ENCODE data around the gene EPN2.
A peak's percentile ranks its signal among the peaks of the same experiment; 100 is the strongest.

The EPN2 gene

DNA sequence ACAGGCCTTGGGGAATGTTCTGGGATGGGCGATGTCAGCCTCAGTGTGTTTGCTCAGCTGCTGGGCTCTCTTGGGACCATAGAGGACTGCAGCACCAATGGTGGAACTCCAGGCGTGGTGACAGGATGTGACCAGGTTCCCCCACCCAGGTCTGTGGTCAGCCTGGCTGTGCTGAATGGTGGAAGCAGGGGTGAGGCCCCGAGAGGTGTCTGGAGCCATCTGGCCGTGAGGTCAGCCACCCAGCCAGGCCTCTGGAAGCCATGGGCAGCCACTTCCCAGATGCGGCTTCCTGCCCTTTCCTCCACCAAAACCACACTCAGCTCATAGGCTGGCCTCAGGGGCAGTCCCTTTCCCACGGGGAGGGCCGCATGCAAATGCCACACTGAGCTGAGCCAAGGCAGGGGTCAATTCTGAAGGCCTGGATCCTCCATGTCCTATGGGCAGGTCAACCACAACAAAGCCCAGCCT is 133.4 kb downstream of the EPN2 start:
- H3K27ac Mint-ChIP-seq: peak overlapping the region; percentile 80

DNA sequence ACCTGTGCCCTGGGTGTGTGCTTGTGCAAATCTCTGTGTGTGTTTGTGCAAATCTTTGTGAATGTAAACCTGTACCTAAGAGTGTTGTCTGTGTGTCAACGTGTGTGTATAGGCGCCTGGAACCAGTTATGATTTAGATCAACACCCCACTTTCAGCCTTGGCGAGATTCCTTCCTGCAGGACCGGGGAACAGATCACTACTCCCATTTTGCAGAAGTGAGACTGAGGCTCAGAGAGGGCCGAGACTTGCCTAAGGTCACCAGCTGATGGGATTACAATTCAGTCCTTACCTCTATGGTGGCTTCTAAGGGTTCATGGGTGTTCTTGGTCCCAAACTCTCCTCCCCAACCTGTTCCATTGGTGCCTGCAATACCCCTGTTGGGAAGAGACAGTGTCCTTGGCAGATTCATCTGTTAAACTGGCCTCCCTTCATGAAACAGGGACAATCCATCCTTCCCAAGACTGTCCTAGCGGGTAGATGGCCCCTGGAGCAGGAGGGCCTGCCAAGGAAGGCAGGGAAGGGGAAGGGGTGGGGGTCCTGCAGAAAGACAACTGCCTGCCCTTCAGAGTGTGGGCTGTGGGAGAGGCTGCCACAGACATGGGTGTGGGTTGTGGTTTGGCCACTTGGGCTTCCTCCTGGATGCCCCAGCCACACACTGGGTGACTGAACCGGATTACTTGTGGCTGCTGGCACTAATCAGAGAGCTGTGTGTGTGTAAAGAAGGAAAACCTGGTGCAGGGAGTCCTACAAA is 134.3 kb downstream of the EPN2 start:
- peak; percentile 48 for ATAC-seq
- Mint-ChIP-seq H3K9me3 (no peaks in the 10 kb centered on the region), H3K4me3 (no peak overlapping the region), H3K27me3 (no peaks in the 10 kb centered on the region), H3K4me1 (peaks cover 66% of the 10 kb centered on the region), H3K36me3 (no peaks in the 10 kb centered on the region), H3K27ac (peak overlapping the region; percentile 80)

More for the DNA sequence above, 133.4 kb downstream of the EPN2 start:
- Mint-ChIP-seq H3K9me3 (no peaks in the 10 kb centered on the region), H3K36me3 (no peaks in the 10 kb centered on the region), H3K4me1 (peaks cover 60% of the 10 kb centered on the region), H3K4me3 (peak overlapping the region; percentile 53), H3K27me3 (no peaks in the 10 kb centered on the region)
- peak; percentile 88 for ATAC-seq

DNA sequence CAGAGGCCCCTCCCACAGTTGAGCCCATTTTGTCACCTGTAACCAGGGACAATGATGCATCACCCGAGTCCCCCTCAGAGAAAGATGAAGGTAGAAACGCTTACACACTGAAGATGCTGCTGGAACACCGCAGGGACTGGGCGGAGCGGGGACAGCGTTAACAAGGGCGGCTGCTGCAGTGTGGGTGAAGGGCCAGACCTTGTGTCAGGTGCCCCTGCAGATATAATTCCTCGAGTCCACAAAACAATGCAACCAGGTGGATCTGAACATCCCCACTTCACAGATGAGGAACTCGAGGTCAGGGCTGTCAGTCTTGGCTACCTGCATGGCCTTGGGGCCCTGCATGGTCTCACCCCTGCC is 134.8 kb downstream of the EPN2 start:
- Mint-ChIP-seq H3K4me3 (no peak overlapping the region), H3K9me3 (no peaks in the 10 kb centered on the region), H3K4me1 (peaks cover 71% of the 10 kb centered on the region), H3K27me3 (no peaks in the 10 kb centered on the region), H3K27ac (peak overlapping the region; percentile 32), H3K36me3 (no peaks in the 10 kb centered on the region)
- ATAC-seq: no peak

DNA sequence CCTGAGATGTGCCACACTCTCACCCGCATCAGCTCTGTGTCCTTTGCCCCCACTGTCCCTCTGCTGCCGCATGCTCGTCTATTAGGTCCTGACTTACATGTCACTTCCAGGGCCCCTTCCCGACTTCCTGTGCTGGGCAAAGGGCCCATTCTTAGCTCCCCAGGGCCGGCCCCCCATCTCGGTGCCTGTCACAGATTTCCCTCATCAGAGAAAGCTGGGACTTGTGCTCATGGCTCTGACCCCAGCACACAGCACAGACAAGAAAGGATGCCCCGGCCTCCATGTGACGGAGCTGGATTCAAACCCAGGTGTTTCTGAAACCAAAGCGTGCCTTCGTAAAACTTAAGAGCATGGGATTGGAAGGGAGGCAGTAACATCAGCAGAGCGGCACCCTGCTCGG is 135.3 kb downstream of the EPN2 start:
- no peak for ATAC-seq
- Mint-ChIP-seq H3K27ac (no peak overlapping the region), H3K4me1 (peaks cover 74% of the 10 kb centered on the region), H3K27me3 (no peaks in the 10 kb centered on the region), H3K9me3 (no peaks in the 10 kb centered on the region), H3K36me3 (no peaks in the 10 kb centered on the region), H3K4me3 (no peak overlapping the region)

DNA sequence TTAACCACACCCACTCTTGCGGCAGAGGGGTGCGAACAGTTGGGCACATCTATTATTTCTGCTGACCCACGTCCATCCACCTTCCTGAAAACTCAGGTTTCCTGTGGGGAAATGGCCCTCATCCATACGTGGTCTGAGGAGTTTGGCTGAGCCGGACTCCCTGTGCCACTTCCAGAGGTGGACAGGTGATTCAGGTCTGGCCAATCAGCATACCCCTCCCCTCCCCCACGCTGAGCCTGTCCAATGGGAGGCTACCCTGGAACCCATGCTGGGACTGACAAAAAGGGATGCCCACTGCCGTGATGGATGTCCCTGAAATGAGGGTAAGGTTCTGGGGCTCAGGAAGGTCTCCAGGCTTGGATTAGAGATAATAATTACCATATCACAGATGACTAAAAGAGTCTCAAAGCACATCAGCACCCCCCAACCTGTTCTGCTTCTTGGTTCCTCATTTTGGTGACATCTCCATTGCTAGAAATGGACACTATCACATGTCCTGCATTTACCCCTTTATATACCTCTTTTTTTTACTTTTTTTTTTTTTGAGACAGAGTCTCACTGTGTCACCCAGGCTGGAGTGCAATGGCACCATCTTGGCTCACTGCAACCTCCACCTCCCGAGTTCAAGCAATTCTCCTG is 135.8 kb downstream of the EPN2 start:
- H3K27ac Mint-ChIP-seq: no peak overlapping the region
- H3K4me3 Mint-ChIP-seq: no peak overlapping the region
- H3K27me3 Mint-ChIP-seq: no peaks in the 10 kb centered on the region
- no peaks in the 10 kb centered on the region for H3K9me3 Mint-ChIP-seq
- H3K4me1 Mint-ChIP-seq: peaks cover 69% of the 10 kb centered on the region
- H3K36me3 Mint-ChIP-seq: no peaks in the 10 kb centered on the region
- no peak for ATAC-seq

DNA sequence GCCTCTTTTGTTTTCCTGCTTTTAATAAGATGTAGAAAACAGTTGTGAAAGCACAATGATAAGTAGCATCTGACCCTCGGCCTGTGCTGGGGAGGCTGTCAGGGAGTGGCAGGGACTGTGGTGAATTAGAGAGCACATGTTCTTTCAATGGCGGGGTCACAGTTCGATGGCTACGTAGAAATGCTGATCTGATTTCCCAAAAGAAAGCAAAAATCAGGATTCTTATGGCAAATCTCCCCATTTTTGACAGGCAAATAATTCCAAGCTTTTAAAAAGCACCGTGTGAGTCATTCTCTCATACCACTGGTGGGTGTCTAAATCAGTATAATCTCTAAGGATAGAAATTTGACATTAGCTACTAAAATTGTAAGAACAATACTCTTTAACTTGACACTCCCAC is 137.0 kb downstream of the EPN2 start:
- Mint-ChIP-seq H3K4me1 (peaks cover 62% of the 10 kb centered on the region), H3K36me3 (no peaks in the 10 kb centered on the region), H3K27me3 (no peaks in the 10 kb centered on the region), H3K27ac (no peak overlapping the region), H3K9me3 (no peaks in the 10 kb centered on the region), H3K4me3 (no peak overlapping the region)
- ATAC-seq: no peak

DNA sequence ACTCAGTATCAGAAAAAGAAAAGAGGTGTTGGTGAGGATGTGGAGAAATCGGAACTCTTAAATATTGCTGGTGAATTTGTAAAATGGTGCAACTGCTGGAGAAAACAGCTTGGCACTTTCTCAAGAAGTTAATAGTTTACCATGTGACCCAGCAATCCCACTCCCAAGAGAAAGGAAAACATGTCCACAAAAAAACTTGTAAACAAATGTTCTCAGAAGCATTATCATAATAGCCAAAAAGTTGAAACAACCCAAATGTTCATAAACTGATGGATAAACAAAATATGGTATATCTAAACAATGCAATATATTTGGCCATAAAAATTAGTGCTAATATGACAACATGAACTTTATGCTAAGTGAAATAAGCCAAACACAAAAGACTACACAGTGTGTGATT is 138.6 kb downstream of the EPN2 start:
- H3K27ac Mint-ChIP-seq: no peak overlapping the region
- peak overlapping the region; percentile 11 for H3K4me3 Mint-ChIP-seq
- H3K4me1 Mint-ChIP-seq: peaks cover 56% of the 10 kb centered on the region
- H3K27me3 Mint-ChIP-seq: no peaks in the 10 kb centered on the region
- H3K36me3 Mint-ChIP-seq: peaks cover 5% of the 10 kb centered on the region
- H3K9me3 Mint-ChIP-seq: no peaks in the 10 kb centered on the region
- ATAC-seq: no peak

DNA sequence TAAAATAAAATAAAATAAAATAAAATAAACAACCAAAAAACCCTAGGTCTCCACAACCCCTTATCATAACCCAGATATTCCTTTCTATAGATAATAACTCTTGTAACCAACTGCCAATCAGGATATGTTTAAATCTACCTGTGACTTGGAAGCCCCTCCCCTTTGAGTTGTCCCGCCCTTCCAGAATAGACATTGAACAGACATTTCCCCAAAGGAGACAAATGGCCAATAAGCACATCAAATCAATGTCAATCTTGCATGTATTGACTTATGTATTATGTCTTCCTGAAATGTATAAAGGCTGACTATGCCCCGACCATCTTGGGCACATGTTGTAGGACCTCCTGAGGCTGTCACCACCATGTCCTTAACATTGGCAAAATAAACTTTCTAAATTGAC is 139.6 kb downstream of the EPN2 start:
- H3K4me1 Mint-ChIP-seq: peaks cover 45% of the 10 kb centered on the region
- peak overlapping the region; percentile 99 for H3K4me3 Mint-ChIP-seq
- peaks cover 16% of the 10 kb centered on the region for H3K36me3 Mint-ChIP-seq
- H3K27me3 Mint-ChIP-seq: no peaks in the 10 kb centered on the region
- H3K9me3 Mint-ChIP-seq: no peaks in the 10 kb centered on the region
- no peak for ATAC-seq
- H3K27ac Mint-ChIP-seq: peak overlapping the region; percentile 97

DNA sequence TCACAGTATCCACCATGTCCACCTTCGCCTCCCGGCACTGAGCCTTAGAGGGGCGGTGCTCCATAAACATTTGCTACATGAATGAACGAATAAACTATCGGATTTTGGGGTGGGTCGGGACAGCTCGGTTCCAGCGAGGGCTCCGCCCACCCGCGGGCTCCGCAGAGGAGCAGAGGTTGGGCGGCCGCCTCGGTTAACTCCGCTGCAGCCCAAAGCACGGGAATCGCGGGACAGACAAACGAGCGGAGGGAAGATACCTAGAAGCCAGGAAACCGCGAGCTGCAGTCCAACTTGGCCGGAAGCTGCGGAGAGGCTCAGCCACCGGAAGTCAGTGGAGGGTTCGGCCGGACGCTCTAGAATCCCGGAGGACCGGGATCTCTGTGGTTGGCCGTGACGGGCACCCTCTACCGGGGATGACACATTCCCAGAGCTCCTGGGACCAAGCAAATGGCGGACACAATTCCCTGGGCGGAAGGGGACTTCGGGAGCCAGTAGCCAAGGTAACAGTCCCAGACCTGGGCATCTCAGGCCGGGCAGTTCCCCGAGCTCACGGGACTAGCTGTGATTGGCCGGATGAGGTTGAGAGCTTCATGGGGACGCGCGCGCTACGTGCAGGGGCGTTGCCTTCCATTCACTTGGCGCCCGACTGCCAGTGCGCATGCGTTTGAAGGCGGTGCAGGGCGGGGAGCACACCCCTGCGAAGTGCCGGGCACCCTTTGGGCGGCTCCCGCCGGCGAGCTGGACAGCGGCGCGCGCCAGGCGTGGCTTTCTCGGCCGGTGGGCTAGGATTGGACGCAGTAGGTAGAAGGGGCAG is 140.6 kb downstream of the EPN2 start:
- Mint-ChIP-seq H3K4me1 (peaks cover 35% of the 10 kb centered on the region), H3K27ac (peak overlapping the region; percentile 97), H3K9me3 (no peaks in the 10 kb centered on the region), H3K27me3 (no peaks in the 10 kb centered on the region), H3K4me3 (peak overlapping the region; percentile 99), H3K36me3 (peaks cover 23% of the 10 kb centered on the region)
- peak; percentile 98 for ATAC-seq

DNA sequence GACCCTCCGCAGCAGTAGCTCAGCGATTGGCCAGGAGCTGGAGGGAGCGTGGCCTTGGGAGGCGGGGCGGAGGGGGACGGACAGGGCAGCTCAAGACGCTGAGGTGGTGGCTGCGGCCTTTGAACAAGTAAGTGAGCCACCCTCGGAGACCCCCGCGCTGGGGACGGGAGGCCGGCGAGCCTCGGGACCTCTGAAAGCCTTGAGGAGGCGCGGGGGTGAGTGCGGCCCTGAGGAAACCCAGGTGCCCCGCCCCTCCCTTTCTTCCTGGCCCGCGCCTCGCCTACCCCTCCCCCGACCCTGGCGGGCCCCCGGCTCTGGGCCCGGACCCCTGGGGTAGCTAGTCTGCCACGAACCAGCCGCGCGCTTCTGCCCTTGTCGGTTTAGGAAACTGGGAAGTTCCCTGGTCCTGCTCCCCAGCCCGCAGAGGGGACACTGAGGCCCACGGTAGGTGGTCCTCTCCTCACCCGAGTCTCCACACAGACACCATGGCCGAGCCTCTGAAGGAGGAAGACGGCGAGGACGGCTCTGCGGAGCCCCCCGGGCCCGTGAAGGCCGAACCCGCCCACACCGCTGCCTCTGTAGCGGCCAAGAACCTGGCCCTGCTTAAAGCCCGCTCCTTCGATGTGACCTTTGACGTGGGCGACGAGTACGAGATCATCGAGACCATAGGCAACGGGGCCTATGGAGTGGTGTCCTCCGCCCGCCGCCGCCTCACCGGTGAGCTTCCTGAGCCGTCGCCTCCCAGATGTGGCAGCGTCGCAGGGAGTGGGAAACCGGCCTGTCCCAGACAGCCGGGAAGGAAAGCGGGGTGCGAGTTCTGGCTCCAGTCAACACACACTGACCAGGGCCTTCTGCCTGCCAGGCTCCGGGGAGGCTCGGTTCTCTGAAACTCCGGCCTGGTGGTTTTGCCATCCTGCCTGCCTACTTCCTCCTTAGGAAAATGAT is 141.5 kb downstream of the EPN2 start, which contains the start of gene MAPK7:
Gene MAPK7, plus strand, starts transcription at position 83 of the 945 bp plus-strand sequence. Its CDS starts 403 bp downstream, at position 486.
- H3K27me3 Mint-ChIP-seq: no peaks in the 10 kb centered on the region
- H3K27ac Mint-ChIP-seq: peak within 1 kb of the TSS; percentile 97
- H3K9me3 Mint-ChIP-seq: no peaks in the 10 kb centered on the region
- peak; percentile 32 for ATAC-seq
- peak within 1 kb of the TSS; percentile 99 for H3K4me3 Mint-ChIP-seq
- peaks cover 27% of the 10 kb centered on the region for H3K4me1 Mint-ChIP-seq
- peaks cover 27% of the 10 kb centered on the region for H3K36me3 Mint-ChIP-seq

DNA sequence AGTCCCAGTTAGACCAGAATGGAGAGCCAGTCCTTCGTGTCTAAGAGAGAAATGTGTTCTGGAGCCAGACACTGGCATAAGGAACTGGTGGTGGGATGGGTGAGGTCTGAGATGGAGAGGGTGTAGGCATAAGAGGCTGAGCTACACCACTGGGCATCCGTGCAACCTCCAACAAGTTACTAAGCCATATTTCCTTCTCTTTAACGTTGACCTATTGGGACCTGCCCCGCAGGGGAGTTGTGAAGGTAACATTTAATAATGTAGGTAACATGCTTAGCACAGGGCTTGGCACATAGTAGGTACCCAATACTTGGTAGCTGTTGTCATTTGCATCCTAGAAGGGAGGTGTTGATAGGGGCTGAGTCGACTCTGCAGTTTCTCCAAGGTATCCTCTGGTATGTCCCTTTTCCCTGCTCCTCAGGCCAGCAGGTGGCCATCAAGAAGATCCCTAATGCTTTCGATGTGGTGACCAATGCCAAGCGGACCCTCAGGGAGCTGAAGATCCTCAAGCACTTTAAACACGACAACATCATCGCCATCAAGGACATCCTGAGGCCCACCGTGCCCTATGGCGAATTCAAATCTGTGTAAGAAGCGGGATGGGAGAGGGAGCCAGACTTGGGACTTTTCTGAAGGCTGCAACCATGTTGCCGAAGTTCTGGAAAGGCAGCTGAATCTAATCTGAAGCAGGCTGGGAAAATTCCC is 142.3 kb downstream of the EPN2 start:
- no peaks in the 10 kb centered on the region for H3K27me3 Mint-ChIP-seq
- no peaks in the 10 kb centered on the region for H3K9me3 Mint-ChIP-seq
- ATAC-seq: no peak
- no peak overlapping the region for H3K27ac Mint-ChIP-seq
- peaks cover 35% of the 10 kb centered on the region for H3K36me3 Mint-ChIP-seq
- H3K4me1 Mint-ChIP-seq: peaks cover 31% of the 10 kb centered on the region
- H3K4me3 Mint-ChIP-seq: peak overlapping the region; percentile 99

DNA sequence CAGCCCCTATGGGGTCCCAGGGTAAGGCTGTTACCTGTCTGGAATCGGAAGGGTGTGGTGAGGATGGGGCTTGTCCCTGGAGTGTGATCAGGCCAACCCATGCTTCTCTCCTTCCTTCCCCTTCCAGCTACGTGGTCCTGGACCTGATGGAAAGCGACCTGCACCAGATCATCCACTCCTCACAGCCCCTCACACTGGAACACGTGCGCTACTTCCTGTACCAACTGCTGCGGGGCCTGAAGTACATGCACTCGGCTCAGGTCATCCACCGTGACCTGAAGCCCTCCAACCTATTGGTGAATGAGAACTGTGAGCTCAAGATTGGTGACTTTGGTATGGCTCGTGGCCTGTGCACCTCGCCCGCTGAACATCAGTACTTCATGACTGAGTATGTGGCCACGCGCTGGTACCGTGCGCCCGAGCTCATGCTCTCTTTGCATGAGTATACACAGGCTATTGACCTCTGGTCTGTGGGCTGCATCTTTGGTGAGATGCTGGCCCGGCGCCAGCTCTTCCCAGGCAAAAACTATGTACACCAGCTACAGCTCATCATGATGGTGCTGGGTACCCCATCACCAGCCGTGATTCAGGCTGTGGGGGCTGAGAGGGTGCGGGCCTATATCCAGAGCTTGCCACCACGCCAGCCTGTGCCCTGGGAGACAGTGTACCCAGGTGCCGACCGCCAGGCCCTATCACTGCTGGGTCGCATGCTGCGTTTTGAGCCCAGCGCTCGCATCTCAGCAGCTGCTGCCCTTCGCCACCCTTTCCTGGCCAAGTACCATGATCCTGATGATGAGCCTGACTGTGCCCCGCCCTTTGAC is 143.5 kb downstream of the EPN2 start:
- no peaks in the 10 kb centered on the region for H3K27me3 Mint-ChIP-seq
- peaks cover 30% of the 10 kb centered on the region for H3K4me1 Mint-ChIP-seq
- H3K36me3 Mint-ChIP-seq: peaks cover 43% of the 10 kb centered on the region
- H3K4me3 Mint-ChIP-seq: no peak overlapping the region
- ATAC-seq: no peak
- H3K9me3 Mint-ChIP-seq: no peaks in the 10 kb centered on the region
- H3K27ac Mint-ChIP-seq: no peak overlapping the region

DNA sequence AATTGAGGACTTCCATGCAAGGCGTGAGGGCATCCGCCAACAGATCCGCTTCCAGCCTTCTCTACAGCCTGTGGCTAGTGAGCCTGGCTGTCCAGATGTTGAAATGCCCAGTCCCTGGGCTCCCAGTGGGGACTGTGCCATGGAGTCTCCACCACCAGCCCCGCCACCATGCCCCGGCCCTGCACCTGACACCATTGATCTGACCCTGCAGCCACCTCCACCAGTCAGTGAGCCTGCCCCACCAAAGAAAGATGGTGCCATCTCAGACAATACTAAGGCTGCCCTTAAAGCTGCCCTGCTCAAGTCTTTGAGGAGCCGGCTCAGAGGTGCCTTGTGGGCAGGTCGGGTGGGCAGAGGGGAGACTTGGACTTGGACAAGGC is 144.2 kb downstream of the EPN2 start:
- Mint-ChIP-seq H3K9me3 (no peaks in the 10 kb centered on the region), H3K27ac (no peak overlapping the region), H3K36me3 (peaks cover 43% of the 10 kb centered on the region), H3K4me3 (no peak overlapping the region), H3K27me3 (peaks cover 3% of the 10 kb centered on the region), H3K4me1 (peaks cover 26% of the 10 kb centered on the region)
- ATAC-seq: no peak
